Raji (cell line): ENCODE results near the gene SMYD3.

Experiments
- POLR2A ChIP-seq: IDR thresholded peaks from 2 replicates; pipeline ENCODE4 v1.6.1; 2011; ENCODE audit warnings: low read depth, low read length, control low read depth; ENCODE audit not compliant: insufficient read depth

The SMYD3 gene

GRCh38 chr1:246297279-246298265 is 209.5 kb downstream of the SMYD3 start:
- TF ChIP-seq POLR2A, result no peak

- TF ChIP-seq POLR2A, result no peak
Observed at GRCh38 chr1:246295968-246296367, 211.1 kb downstream of the SMYD3 start.

- no peak for TF ChIP-seq POLR2A
Observed at GRCh38 chr1:246295340-246295739, 211.7 kb downstream of the SMYD3 start.

- TF ChIP-seq POLR2A, result no peak
Observed at GRCh38 chr1:246294263-246294662, 212.8 kb downstream of the SMYD3 start.

- no peak for TF ChIP-seq POLR2A
Observed at GRCh38 chr1:246293366-246294121, 213.5 kb downstream of the SMYD3 start.

GRCh38 chr1:246292571-246292970 is 214.5 kb downstream of the SMYD3 start:
- no peak for TF ChIP-seq POLR2A

- TF ChIP-seq POLR2A, result no peak
Observed at GRCh38 chr1:246291127-246291526, 216.0 kb downstream of the SMYD3 start.

GRCh38 chr1:246283771-246284410 is 223.2 kb downstream of the SMYD3 start:
- no peak for TF ChIP-seq POLR2A

GRCh38 chr1:246281639-246282038 is 225.4 kb downstream of the SMYD3 start:
- no peak for TF ChIP-seq POLR2A

GRCh38 chr1:246281195-246281594 is 225.9 kb downstream of the SMYD3 start:
- no peak for TF ChIP-seq POLR2A

- TF ChIP-seq POLR2A, result no peak
Observed at GRCh38 chr1:246280551-246280950, 226.5 kb downstream of the SMYD3 start.

- no peak for TF ChIP-seq POLR2A
Observed at GRCh38 chr1:246279402-246279801, 227.7 kb downstream of the SMYD3 start.

GRCh38 chr1:246278371-246278770 is 228.7 kb downstream of the SMYD3 start:
- no peak for TF ChIP-seq POLR2A

GRCh38 chr1:246275036-246275435 is 232.0 kb downstream of the SMYD3 start:
- no peak for TF ChIP-seq POLR2A

GRCh38 chr1:246274186-246274585 is 232.9 kb downstream of the SMYD3 start:
- TF ChIP-seq POLR2A, result no peak
